ENCODE data around the gene PAPPA2.

PAPPA2 gene

GRCh38 chr1:176879784-176880620, 417.0 kb downstream of the PAPPA2 start:
- DNase-seq (ENCODE audit: low read depth, low spot score), result no peak
- no peak overlapping the region for H3K27ac ChIP-seq

- no peak overlapping the region for H3K27ac ChIP-seq
- DNase-seq (ENCODE audit: low read depth, low spot score), result no peak
Measured at GRCh38 chr1:176880955-176881595, 418.1 kb downstream of the PAPPA2 start.

DNA sequence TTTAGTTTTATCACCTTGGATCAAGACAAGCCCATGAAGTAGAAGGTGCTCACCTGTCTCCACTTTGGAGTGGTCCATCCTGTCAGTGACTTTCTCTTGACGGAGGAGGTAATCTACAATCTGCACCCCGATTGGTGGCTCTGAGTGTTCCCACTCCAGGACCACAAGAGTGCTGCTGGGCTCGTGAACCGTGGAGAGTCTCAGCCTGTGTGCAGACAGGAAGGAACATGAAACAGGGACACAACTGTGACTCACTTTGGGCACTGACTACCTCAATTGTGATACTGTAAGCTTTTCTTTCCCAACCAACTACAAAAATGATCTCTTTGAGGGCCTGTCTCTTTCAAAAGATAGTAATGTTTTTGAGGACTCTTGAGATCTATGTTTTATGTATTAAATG, 421.3 kb downstream of the PAPPA2 start:
- no peak overlapping the region for H3K27ac ChIP-seq
- DNase-seq (ENCODE audit: low read depth, low spot score), result no peak

- DNase-seq (ENCODE audit: low read depth, low spot score), result no peak
- H3K27ac ChIP-seq, result no peak overlapping the region
Measured at GRCh38 chr1:176884911-176885310, 421.9 kb downstream of the PAPPA2 start.

- DNase-seq (ENCODE audit: low read depth, low spot score), result no peak
- H3K27ac ChIP-seq, result no peak overlapping the region
Measured at GRCh38 chr1:176885341-176885740, 422.4 kb downstream of the PAPPA2 start.

- no peak for DNase-seq (ENCODE audit: low read depth, low spot score)
- no peak overlapping the region for H3K27ac ChIP-seq
Measured at GRCh38 chr1:176885751-176886150, 422.8 kb downstream of the PAPPA2 start.

DNA sequence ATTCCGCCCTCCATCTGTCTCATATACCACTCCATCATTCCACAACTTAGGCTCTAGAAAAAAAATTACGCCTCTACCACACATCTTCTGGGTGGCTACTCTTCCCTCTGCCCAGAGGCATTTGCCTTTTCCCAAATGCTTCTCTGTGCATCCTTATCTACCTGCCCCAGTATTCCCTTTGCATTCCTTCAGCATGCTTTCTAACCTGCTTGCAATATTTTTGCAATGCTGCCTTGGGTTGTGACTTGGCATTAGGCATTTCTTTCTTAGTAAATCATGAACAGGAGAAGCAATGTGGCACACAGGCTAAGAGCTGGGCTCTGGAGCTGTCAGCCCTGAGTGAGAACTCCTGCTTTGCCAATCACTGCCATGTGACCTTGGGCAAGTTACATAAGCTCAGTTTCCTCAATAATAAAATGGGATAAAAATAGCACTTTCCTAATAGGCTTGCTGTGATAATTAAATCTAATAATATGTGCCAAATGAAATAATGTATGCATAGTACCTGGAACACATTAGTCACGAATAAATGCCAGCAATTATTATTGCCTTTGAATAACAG, 425.6 kb downstream of the PAPPA2 start:
- H3K27ac ChIP-seq, result no peak overlapping the region
- DNase-seq (ENCODE audit: low read depth, low spot score), result no peak

GRCh38 chr1:176893625-176894352, 430.8 kb downstream of the PAPPA2 start:
- no peak for DNase-seq (ENCODE audit: low read depth, low spot score)
- no peak overlapping the region for H3K27ac ChIP-seq

DNA sequence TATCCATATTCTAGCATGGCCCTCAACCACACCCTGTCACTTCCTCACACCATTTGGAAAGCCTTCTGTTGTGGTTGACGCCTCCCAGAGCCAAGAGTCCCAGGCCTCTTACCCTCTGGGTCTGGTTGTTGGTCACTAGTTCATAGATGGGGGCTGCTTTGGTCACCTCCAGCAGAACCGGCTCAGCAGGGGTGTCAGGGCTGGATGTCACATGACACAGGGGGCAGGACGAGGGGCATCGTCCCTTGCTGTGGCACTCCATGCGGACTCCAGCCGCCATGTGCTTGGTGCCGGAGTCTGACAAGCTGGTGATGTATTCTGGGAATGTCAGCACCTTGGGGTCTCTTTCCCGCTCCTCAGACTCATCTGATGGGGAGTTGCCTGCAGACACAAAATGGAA, 431.5 kb downstream of the PAPPA2 start:
- DNase-seq (ENCODE audit: low read depth, low spot score), result no peak
- no peak overlapping the region for H3K27ac ChIP-seq

All from epithelial cell of prostate (primary cell).